ENCODE measurements around the gene PRKCH. TPM values are rescaled to one million over a fixed set of nuclear protein-coding genes. Genes with fewer than 3 reads are reported as not detected.

PRKCH gene
- total and polyA plus RNA-seq, 9 of the 15 experiments (the other 6 are each of a cell fraction or from before 2014, with no cell fraction given) = 0.61 to 4.4 (median 4.0) TPM

DNA sequence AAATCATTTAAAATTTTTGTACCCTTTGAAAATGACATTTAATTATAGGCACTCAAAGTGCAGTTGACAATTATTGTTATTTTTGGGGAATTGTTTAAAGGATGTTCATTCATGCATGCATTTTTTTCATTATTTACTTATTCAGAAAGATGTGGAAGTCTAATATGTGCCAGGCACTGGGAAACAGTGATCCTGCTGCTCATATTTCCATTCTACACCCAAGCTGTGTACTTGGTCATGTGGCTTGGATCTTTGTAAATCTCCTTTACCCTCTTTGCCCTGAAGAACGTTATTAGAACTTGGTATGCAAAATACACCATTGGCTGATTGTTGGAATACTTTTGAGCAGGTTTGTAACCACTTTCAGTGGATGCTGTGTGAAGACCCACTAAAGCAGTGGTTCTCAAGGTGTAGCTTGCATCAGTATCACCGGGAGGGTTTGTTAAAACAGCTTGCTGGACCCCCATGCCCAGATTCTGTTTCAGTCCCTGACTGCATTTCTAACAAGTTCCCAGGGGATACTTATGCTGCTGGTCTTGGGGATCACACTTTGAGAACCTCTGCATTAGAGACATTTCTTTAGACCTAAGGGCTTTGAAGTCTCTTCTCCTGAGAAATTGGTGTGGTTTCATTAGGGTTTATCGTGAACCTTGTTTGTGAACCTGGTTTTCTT lies 47.5 kb downstream of the PRKCH start (continued):
- TF ChIP-seq RERE (CRISPR knock-in tag; IDR thresholded peaks at IDR 0.05; ENCODE audit: borderline replicate concordance) (no peak), NBN (IDR thresholded peaks at IDR 0.05; ENCODE audit: low read depth) (no peak), PHTF2 (CRISPR knock-in tag; IDR thresholded peaks at IDR 0.05) (no peak), ARHGAP35 (IDR thresholded peaks at IDR 0.05; ENCODE audit: partially characterized antibody) (no peak), DEAF1 (CRISPR knock-in tag; IDR thresholded peaks at IDR 0.05) (no peak), PCBP2 (IDR thresholded peaks at IDR 0.05; ENCODE audit: low read depth, low read length, poor library complexity, severe bottlenecking) (no peak), ZNF217 (CRISPR knock-in tag; IDR thresholded peaks at IDR 0.05) (no peak), ZNF384 (IDR thresholded peaks at IDR 0.05; ENCODE audit: low read depth, low read length) (no peak), SMAD1 (IDR thresholded peaks at IDR 0.05; ENCODE audit: low read depth, low read length, partially characterized antibody) (no peak)
- TF ChIP-seq, protein P1, sequence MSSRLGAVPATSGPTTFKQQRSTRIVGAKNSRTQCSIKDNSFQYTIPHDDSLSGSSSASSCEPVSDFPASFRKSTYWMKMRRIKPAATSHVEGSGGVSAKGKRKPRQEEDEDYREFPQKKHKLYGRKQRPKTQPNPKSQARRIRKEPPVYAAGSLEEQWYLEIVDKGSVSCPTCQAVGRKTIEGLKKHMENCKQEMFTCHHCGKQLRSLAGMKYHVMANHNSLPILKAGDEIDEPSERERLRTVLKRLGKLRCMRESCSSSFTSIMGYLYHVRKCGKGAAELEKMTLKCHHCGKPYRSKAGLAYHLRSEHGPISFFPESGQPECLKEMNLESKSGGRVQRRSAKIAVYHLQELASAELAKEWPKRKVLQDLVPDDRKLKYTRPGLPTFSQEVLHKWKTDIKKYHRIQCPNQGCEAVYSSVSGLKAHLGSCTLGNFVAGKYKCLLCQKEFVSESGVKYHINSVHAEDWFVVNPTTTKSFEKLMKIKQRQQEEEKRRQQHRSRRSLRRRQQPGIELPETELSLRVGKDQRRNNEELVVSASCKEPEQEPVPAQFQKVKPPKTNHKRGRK (tag; IDR thresholded peaks at IDR 0.05) = no peak
- TF ChIP-seq, protein P2, sequence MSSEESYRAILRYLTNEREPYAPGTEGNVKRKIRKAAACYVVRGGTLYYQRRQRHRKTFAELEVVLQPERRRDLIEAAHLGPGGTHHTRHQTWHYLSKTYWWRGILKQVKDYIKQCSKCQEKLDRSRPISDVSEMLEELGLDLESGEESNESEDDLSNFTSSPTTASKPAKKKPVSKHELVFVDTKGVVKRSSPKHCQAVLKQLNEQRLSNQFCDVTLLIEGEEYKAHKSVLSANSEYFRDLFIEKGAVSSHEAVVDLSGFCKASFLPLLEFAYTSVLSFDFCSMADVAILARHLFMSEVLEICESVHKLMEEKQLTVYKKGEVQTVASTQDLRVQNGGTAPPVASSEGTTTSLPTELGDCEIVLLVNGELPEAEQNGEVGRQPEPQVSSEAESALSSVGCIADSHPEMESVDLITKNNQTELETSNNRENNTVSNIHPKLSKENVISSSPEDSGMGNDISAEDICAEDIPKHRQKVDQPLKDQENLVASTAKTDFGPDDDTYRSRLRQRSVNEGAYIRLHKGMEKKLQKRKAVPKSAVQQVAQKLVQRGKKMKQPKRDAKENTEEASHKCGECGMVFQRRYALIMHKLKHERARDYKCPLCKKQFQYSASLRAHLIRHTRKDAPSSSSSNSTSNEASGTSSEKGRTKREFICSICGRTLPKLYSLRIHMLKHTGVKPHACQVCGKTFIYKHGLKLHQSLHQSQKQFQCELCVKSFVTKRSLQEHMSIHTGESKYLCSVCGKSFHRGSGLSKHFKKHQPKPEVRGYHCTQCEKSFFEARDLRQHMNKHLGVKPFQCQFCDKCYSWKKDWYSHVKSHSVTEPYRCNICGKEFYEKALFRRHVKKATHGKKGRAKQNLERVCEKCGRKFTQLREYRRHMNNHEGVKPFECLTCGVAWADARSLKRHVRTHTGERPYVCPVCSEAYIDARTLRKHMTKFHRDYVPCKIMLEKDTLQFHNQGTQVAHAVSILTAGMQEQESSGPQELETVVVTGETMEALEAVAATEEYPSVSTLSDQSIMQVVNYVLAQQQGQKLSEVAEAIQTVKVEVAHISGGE (CRISPR knock-in tag; IDR thresholded peaks at IDR 0.05) = no peak
- TF ChIP-seq, protein P3, sequence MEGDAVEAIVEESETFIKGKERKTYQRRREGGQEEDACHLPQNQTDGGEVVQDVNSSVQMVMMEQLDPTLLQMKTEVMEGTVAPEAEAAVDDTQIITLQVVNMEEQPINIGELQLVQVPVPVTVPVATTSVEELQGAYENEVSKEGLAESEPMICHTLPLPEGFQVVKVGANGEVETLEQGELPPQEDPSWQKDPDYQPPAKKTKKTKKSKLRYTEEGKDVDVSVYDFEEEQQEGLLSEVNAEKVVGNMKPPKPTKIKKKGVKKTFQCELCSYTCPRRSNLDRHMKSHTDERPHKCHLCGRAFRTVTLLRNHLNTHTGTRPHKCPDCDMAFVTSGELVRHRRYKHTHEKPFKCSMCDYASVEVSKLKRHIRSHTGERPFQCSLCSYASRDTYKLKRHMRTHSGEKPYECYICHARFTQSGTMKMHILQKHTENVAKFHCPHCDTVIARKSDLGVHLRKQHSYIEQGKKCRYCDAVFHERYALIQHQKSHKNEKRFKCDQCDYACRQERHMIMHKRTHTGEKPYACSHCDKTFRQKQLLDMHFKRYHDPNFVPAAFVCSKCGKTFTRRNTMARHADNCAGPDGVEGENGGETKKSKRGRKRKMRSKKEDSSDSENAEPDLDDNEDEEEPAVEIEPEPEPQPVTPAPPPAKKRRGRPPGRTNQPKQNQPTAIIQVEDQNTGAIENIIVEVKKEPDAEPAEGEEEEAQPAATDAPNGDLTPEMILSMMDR (IDR thresholded peaks at IDR 0.05 in 2 of 3, conservative IDR thresholded peaks at IDR 0.05 in 1 of 3; ENCODE audit: insufficient read depth in 2 of 3, low read depth in 1 of 3, low read length in 3 of 3) = no peak
